OCI-LY7 (cell line): ENCODE measurements around the gene TXNDC11. TPM values are rescaled to one million over a fixed set of nuclear protein-coding genes. Genes with fewer than 3 reads are reported as not detected.

Source experiments
- BruUV-seq: library from RNA; stranded (reverse); fragments of 400-500 nt; replicated peaks from 2 replicates; lab custom pipeline; 2021; lab: Mats Ljungman, UMichigan
- CTCF ChIA-PET: fragments of 300-600 bp; sonication (Branson Sonifier 250); formaldehyde crosslinking; loops from one replicate; lab custom pipeline; 2022; ENCODE audit warnings: antibody characterized with exemption; ENCODE audit not compliant: unreplicated experiment; lab: Charles Lee
- POLR2A ChIA-PET: fragments of 300-600 bp; sonication (Branson Sonifier 250); formaldehyde crosslinking; loops from one replicate; lab custom pipeline; 2022; ENCODE audit warnings: antibody characterized with exemption; lab: Charles Lee
- DNase-seq: peaks from one replicate; pipeline ENCODE4 v3.0.0-alpha.2; 2015; ENCODE audit warnings: low spot score
- H2AFZ ChIP-seq: fragments of 200-600 bp; sonication (generic), shearing (Covaris generic); 2 replicates; pipeline ENCODE4 v1.6.1; 2014; ENCODE audit warnings: mild to moderate bottlenecking, antibody characterized with exemption, low read length, moderate library complexity
- H3K27ac ChIP-seq: fragments of 200-600 bp; sonication (generic); 2 replicates; pipeline ENCODE4 v1.5.1; 2014; ENCODE audit warnings: mixed run types, low read depth, mild to moderate bottlenecking, moderate library complexity, low read length, inconsistent platforms; ENCODE audit not compliant: poor library complexity, severe bottlenecking
- H3K36me3 ChIP-seq: fragments of 200-600 bp; sonication (generic); 2 replicates; pipeline ENCODE4 v1.6.1; 2014; ENCODE audit warnings: mild to moderate bottlenecking, antibody characterized with exemption, low read length, moderate library complexity, mixed read lengths; ENCODE audit not compliant: insufficient read depth
- H3K4me1 ChIP-seq: fragments of 200-600 bp; sonication (generic); 2 replicates; pipeline ENCODE4 v1.5.1; 2014; ENCODE audit warnings: mild to moderate bottlenecking, low read length; ENCODE audit not compliant: insufficient read depth, poor library complexity, severe bottlenecking
- H3K4me2 ChIP-seq: fragments of 200-600 bp; sonication (generic); 2 replicates; pipeline ENCODE4 v1.6.1; 2014; ENCODE audit warnings: mild to moderate bottlenecking, low read length
- H3K4me3 ChIP-seq: fragments of 200-600 bp; sonication (generic); 2 replicates; pipeline ENCODE4 v1.5.1; 2014; ENCODE audit warnings: mild to moderate bottlenecking, low read depth, low read length; ENCODE audit not compliant: poor library complexity, severe bottlenecking
- H3K79me2 ChIP-seq: fragments of 200-600 bp; sonication (generic); 2 replicates; pipeline ENCODE4 v1.6.1; 2016; ENCODE audit warnings: low read depth, mild to moderate bottlenecking, low read length, moderate library complexity, mixed read lengths; ENCODE audit not compliant: insufficient read depth
- H3K9me2 ChIP-seq: fragments of 200-600 bp; sonication (generic); 2 replicates; pipeline ENCODE4 v1.6.1; 2016; ENCODE audit warnings: mild to moderate bottlenecking, low read length, mixed read lengths; ENCODE audit not compliant: insufficient read depth
- H3K9me3 ChIP-seq: fragments of 200-600 bp; sonication (generic); 2 replicates; pipeline ENCODE4 v1.6.1; 2014; ENCODE audit warnings: mild to moderate bottlenecking, mixed run types, low read length, mixed read lengths
- H4K20me1 ChIP-seq: fragments of 200-600 bp; sonication (generic); 2 replicates; pipeline ENCODE4 v1.6.1; 2014; ENCODE audit warnings: mild to moderate bottlenecking, antibody characterized with exemption, low read length, moderate library complexity, mixed read lengths; ENCODE audit not compliant: insufficient read depth
- CTCF ChIP-seq: fragments of 200-600 bp; sonication (generic); conservative IDR thresholded peaks from 2 replicates; pipeline ENCODE4 v1.5.1; 2014; ENCODE audit warnings: mild to moderate bottlenecking, antibody characterized with exemption, low read length, moderate library complexity, mixed read lengths
- EZH2phosphoT487 ChIP-seq: fragments of 200-600 bp; sonication (generic); IDR thresholded peaks from 2 replicates; pipeline ENCODE4 v1.6.1; 2018; ENCODE audit warnings: low read depth, borderline replicate concordance, mild to moderate bottlenecking, mixed run types, antibody characterized with exemption, low read length, moderate library complexity, mixed read lengths
- intact Hi-C: fragments of 100-400 bp; cut with micrococcal nuclease; formaldehyde crosslinking; loops from one replicate; pipeline ENCODE4 v1.10.0; 2022; ENCODE audit not compliant: unreplicated experiment
- total RNA-seq, 2 experiments: library from RNA; depleted of rRNA in 1 of 2; stranded (reverse); fragments of >200 nt in 1 of 2; shearing (Covaris generic) in 1 of 2; gene quantifications; 2 replicates each; pipeline ENCODE4 v1.2.3, GENCODE V29; 2014 to 2022

The TXNDC11 gene
- total RNA-seq, 2 experiments from 2014 or later: 88.6 to 96.0 TPM

- Histone ChIP-seq H4K20me1 (no peaks in the 10 kb centered on the region), H3K4me3 (no peak overlapping the region), H3K4me2 (no peak overlapping the region), H3K27ac (no peak overlapping the region), H3K9me3 (no peaks in the 10 kb centered on the region), H2AFZ (no peak overlapping the region), H3K4me1 (peaks cover 17% of the 10 kb centered on the region), H3K9me2 (no peaks in the 10 kb centered on the region), H3K36me3 (no peaks in the 10 kb centered on the region), H3K79me2 (no peaks in the 10 kb centered on the region)
- POLR2A ChIA-PET: interaction anchor here (0.5 to 1.2 kb wide), 3 partner anchors 10 to 84 kb away, joined by 3 to 6 read pairs (median 4); no protein-coding TSS in a partner anchor
- DNase-seq: no peak
- CTCF ChIA-PET: no interaction called here
- intact Hi-C loops: no loop called here
- no peak for TF ChIP-seq CTCF
- no peak for TF ChIP-seq EZH2phosphoT487
- no TSS peak for BruUV-seq
These were observed 93.4 kb downstream of the TXNDC11 start for GRCh38 chr16:11649276-11649675.

GRCh38 chr16:11642765-11643116 is 99.9 kb downstream of the TXNDC11 start:
- Histone ChIP-seq H3K36me3 (no peaks in the 10 kb centered on the region), H4K20me1 (no peaks in the 10 kb centered on the region), H3K4me1 (peaks cover 26% of the 10 kb centered on the region), H2AFZ (no peak overlapping the region), H3K79me2 (no peaks in the 10 kb centered on the region), H3K27ac (no peak overlapping the region), H3K4me3 (no peak overlapping the region), H3K4me2 (no peak overlapping the region), H3K9me2 (no peaks in the 10 kb centered on the region), H3K9me3 (no peaks in the 10 kb centered on the region)
- no peak for DNase-seq
- POLR2A ChIA-PET: interaction anchor here (0.5 to 0.7 kb wide), 9 partner anchors 12 to 392 kb away, joined by 3 to 12 read pairs (median 4); no protein-coding TSS in a partner anchor
- TF ChIP-seq EZH2phosphoT487 (no peak), CTCF (no peak; the same call in 1 of the 2 replicates)
- no TSS peak for BruUV-seq
- intact Hi-C loops: loop anchor here (2.0 kb wide), 2 partner anchors 72 to 170 kb away; no protein-coding TSS in a partner anchor
- CTCF ChIA-PET: interaction anchor here (0.5 to 1.1 kb wide), 5 partner anchors 22 to 235 kb away, joined by 3 to 7 read pairs (median 4); no protein-coding TSS in a partner anchor
